Astrocyte (in vitro differentiated cells and primary cell): ENCODE measurements around the gene CLIP4. TPM values are rescaled to one million over a fixed set of nuclear protein-coding genes. Genes with fewer than 3 reads are reported as not detected.

Experiments used
- DNase-seq: peaks from one replicate; pipeline ENCODE4 v3.0.0-alpha.2; 2010; ENCODE audit warnings: low read depth
- FAIRE-seq: peaks from 2 replicates; lab custom pipeline; 2011; peaks lifted over from hg19 to GRCh38; lab: Jason Lieb, UNC
- H2AFZ ChIP-seq: 2 replicates; pipeline ENCODE4 v1.6.0; 2012; ENCODE audit warnings: low read depth, low read length, inconsistent platforms
- H3K27ac ChIP-seq: 2 replicates; pipeline ENCODE4 v1.5.1; 2011; ENCODE audit warnings: low read depth, low read length, inconsistent platforms
- H3K27me3 ChIP-seq: 2 replicates; pipeline ENCODE4 v1.6.0; 2011; ENCODE audit warnings: low read length, inconsistent platforms; ENCODE audit not compliant: insufficient read depth
- H3K36me3 ChIP-seq: 2 replicates; pipeline ENCODE4 v1.5.1; 2011; ENCODE audit warnings: low read length, inconsistent platforms; ENCODE audit not compliant: insufficient read depth
- H3K4me1 ChIP-seq: 2 replicates; pipeline ENCODE4 v1.5.1; 2011; ENCODE audit warnings: low read length, inconsistent platforms; ENCODE audit not compliant: insufficient read depth
- H3K4me2 ChIP-seq: 2 replicates; pipeline ENCODE4 v1.6.0; 2012; ENCODE audit warnings: low read length, inconsistent platforms
- H3K4me3 ChIP-seq: 2 replicates; pipeline ENCODE4 v1.5.1; 2011; ENCODE audit warnings: low read depth, mild to moderate bottlenecking, low read length, inconsistent platforms; ENCODE audit not compliant: insufficient read depth
- H3K79me2 ChIP-seq: 2 replicates; pipeline ENCODE4 v1.6.0; 2012; ENCODE audit warnings: mild to moderate bottlenecking, low read length, inconsistent platforms; ENCODE audit not compliant: insufficient read depth
- H3K9ac ChIP-seq: 2 replicates; pipeline ENCODE4 v1.6.0; 2012; ENCODE audit warnings: mild to moderate bottlenecking, low read length, inconsistent platforms
- H3K9me3 ChIP-seq: 2 replicates; pipeline ENCODE4 v1.5.1; 2012; ENCODE audit warnings: low read depth, mild to moderate bottlenecking, low read length, inconsistent platforms; ENCODE audit not compliant: insufficient read depth
- H4K20me1 ChIP-seq: 2 replicates; pipeline ENCODE4 v1.6.0; 2012; ENCODE audit warnings: low read length, inconsistent platforms; ENCODE audit not compliant: insufficient read depth
- H3K27ac Mint-ChIP-seq: one replicate; pipeline ENCODE4 v1.8.0; 2021; ENCODE audit warnings: mild to moderate bottlenecking, mixed read lengths; ENCODE audit not compliant: unreplicated experiment
- H3K27me3 Mint-ChIP-seq: one replicate; pipeline ENCODE4 v1.8.0; 2021; ENCODE audit warnings: low read depth, mixed read lengths; ENCODE audit not compliant: unreplicated experiment
- H3K36me3 Mint-ChIP-seq: one replicate; pipeline ENCODE4 v1.8.0; 2021; ENCODE audit warnings: low read depth, mixed read lengths; ENCODE audit not compliant: unreplicated experiment
- H3K4me1 Mint-ChIP-seq: one replicate; pipeline ENCODE4 v1.8.0; 2021; ENCODE audit warnings: low read depth, mixed read lengths; ENCODE audit not compliant: unreplicated experiment
- H3K4me3 Mint-ChIP-seq: one replicate; pipeline ENCODE4 v1.8.0; 2021; ENCODE audit warnings: mild to moderate bottlenecking, moderate library complexity, mixed read lengths; ENCODE audit not compliant: unreplicated experiment
- H3K9me3 Mint-ChIP-seq: one replicate; pipeline ENCODE4 v1.8.0; 2021; ENCODE audit warnings: mild to moderate bottlenecking, mixed read lengths; ENCODE audit not compliant: unreplicated experiment
- EZH2 ChIP-seq: IDR thresholded peaks from 2 replicates; pipeline ENCODE4 v1.6.1; 2012; ENCODE audit warnings: mild to moderate bottlenecking, low read length, inconsistent platforms; ENCODE audit not compliant: insufficient read depth
- total RNA-seq: library from RNA; stranded (reverse); gene quantifications from 2 replicates; pipeline ENCODE4 v1.2.1, GENCODE V29; 2021
- TF ChIP-seq, protein P1 (sequence below): IDR thresholded peaks from 2 replicates; pipeline ENCODE4 v1.5.1; 2011; ENCODE audit warnings: low read depth, mild to moderate bottlenecking, inconsistent platforms, low read length, moderate library complexity; ENCODE audit not compliant: insufficient read depth

The CLIP4 gene
- total RNA-seq, 1 donor from 2014 or later, result 18.4 TPM

DNA sequence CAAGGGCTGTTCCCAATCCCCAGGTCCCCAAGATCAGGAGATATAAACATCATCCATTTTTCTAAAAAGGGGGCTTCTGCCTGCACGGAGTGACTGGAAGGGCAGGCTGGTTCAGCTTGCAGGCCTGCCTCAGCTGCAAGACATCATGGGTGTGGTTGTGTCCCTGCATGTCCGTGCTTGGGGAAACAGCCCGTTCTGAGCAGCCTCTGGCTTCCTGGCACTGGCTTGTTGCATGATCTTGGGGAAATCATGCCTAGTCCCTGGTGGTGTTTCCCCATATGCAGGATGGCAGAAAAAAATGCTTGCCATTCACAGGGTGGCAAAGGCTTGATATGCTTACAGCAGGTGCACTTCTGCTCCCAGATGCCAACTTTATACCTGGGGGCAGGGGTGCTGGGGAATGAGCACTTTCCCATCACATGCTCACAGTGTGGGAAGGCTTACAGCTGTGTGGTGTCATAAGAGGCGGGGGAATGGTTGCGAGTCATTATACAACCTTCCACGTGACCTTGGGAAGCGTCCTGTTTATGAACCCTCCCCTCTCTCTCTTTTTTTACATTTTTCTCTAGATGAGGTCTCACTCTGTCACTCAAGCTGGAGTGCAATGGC, 48.1 kb upstream of the CLIP4 start:
- Mint-ChIP-seq H3K36me3 (no peaks in the 10 kb centered on the region), H3K4me3 (no peak overlapping the region), H3K27ac (no peak overlapping the region), H3K27me3 (peaks cover 24% of the 10 kb centered on the region), H3K4me1 (no peaks in the 10 kb centered on the region), H3K9me3 (no peaks in the 10 kb centered on the region)
- Histone ChIP-seq H3K4me1 (peaks cover 12% of the 10 kb centered on the region), H3K36me3 (no peaks in the 10 kb centered on the region), H3K27ac (no peak overlapping the region), H3K4me3 (no peak overlapping the region), H3K4me2 (no peak overlapping the region), H4K20me1 (no peaks in the 10 kb centered on the region), H2AFZ (no peak overlapping the region), H3K9ac (no peak overlapping the region), H3K9me3 (no peaks in the 10 kb centered on the region), H3K27me3 (peaks cover 3% of the 10 kb centered on the region), H3K79me2 (no peaks in the 10 kb centered on the region)
- DNase-seq (no peak), FAIRE-seq (no peak)
- no peak for TF ChIP-seq EZH2
- TF ChIP-seq, protein P1, sequence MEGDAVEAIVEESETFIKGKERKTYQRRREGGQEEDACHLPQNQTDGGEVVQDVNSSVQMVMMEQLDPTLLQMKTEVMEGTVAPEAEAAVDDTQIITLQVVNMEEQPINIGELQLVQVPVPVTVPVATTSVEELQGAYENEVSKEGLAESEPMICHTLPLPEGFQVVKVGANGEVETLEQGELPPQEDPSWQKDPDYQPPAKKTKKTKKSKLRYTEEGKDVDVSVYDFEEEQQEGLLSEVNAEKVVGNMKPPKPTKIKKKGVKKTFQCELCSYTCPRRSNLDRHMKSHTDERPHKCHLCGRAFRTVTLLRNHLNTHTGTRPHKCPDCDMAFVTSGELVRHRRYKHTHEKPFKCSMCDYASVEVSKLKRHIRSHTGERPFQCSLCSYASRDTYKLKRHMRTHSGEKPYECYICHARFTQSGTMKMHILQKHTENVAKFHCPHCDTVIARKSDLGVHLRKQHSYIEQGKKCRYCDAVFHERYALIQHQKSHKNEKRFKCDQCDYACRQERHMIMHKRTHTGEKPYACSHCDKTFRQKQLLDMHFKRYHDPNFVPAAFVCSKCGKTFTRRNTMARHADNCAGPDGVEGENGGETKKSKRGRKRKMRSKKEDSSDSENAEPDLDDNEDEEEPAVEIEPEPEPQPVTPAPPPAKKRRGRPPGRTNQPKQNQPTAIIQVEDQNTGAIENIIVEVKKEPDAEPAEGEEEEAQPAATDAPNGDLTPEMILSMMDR, result no peak

DNA sequence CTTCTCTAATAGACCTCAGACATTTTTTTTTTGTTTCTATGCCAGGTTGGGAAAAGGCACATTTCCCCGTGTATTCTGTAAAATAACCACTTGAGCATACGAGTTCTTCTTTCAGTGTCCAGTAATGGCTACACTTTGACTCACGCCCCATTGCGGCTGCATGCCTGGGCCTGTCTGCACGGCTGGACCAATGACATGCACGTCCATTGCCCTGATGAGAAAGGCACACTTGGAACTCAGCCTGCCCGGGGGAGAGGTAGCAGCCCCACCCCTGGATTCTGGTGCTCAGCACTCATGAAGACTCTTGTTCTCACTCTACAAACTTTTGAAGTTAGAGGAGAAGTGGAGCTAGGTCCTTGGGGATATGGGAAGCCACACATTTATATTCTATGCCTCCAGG, 46.7 kb upstream of the CLIP4 start:
- Mint-ChIP-seq H3K27me3 (peaks cover 34% of the 10 kb centered on the region), H3K9me3 (no peaks in the 10 kb centered on the region), H3K4me3 (no peak overlapping the region), H3K27ac (no peak overlapping the region), H3K4me1 (no peaks in the 10 kb centered on the region), H3K36me3 (no peaks in the 10 kb centered on the region)
- Histone ChIP-seq H3K9ac (no peak overlapping the region), H2AFZ (no peak overlapping the region), H3K79me2 (no peaks in the 10 kb centered on the region), H3K36me3 (no peaks in the 10 kb centered on the region), H3K9me3 (no peaks in the 10 kb centered on the region), H4K20me1 (no peaks in the 10 kb centered on the region), H3K27ac (no peak overlapping the region), H3K4me3 (no peak overlapping the region), H3K27me3 (peaks cover 3% of the 10 kb centered on the region), H3K4me2 (no peak overlapping the region), H3K4me1 (peaks cover 5% of the 10 kb centered on the region)
- no peak for DNase-seq
- TF ChIP-seq, protein P1, result no peak
- TF ChIP-seq EZH2, result no peak
- no peak for FAIRE-seq

DNA sequence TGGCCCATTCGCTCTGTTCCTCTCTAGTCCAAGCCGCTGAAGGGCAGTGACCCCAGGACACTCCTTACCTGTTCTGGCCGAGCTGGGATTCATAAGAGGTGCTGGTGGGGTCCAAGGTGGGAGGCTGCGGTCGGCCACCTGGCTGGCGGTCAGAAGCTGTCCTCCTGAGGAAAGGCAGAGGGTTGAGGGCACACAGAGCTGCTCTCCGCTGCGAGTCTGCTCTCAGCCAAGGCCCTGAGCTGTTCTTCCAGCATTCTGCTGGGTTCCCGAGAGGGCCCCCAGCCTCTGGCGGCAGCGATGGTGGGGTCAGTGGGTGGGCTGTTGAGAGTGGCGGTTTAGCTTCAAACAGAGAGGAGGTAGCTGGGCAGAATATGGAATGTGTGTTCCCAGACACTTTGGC, 44.7 kb upstream of the CLIP4 start:
- Mint-ChIP-seq H3K27ac (no peak overlapping the region), H3K4me1 (no peaks in the 10 kb centered on the region), H3K9me3 (peaks cover 1% of the 10 kb centered on the region), H3K4me3 (no peak overlapping the region), H3K36me3 (no peaks in the 10 kb centered on the region), H3K27me3 (peaks cover 37% of the 10 kb centered on the region)
- Histone ChIP-seq H3K4me3 (no peak overlapping the region), H3K36me3 (no peaks in the 10 kb centered on the region), H4K20me1 (no peaks in the 10 kb centered on the region), H3K4me1 (no peaks in the 10 kb centered on the region), H3K4me2 (no peak overlapping the region), H3K27ac (no peak overlapping the region), H3K9ac (no peak overlapping the region), H2AFZ (no peak overlapping the region), H3K9me3 (no peaks in the 10 kb centered on the region), H3K79me2 (no peaks in the 10 kb centered on the region), H3K27me3 (peaks cover 3% of the 10 kb centered on the region)
- DNase-seq (no peak), FAIRE-seq (no peak)
- no peak for TF ChIP-seq EZH2
- TF ChIP-seq, protein P1, result no peak
